GM21723 (cell line): ENCODE measurements around the gene COL18A1.

Source experiments
- ATAC-seq: cut with Tn5 transposase; IDR thresholded peaks from one replicate; pipeline ENCODE4 v1.9.1; 2021; ENCODE audit warnings: mild to moderate bottlenecking, moderate library complexity; ENCODE audit not compliant: unreplicated experiment

COL18A1 gene

DNA sequence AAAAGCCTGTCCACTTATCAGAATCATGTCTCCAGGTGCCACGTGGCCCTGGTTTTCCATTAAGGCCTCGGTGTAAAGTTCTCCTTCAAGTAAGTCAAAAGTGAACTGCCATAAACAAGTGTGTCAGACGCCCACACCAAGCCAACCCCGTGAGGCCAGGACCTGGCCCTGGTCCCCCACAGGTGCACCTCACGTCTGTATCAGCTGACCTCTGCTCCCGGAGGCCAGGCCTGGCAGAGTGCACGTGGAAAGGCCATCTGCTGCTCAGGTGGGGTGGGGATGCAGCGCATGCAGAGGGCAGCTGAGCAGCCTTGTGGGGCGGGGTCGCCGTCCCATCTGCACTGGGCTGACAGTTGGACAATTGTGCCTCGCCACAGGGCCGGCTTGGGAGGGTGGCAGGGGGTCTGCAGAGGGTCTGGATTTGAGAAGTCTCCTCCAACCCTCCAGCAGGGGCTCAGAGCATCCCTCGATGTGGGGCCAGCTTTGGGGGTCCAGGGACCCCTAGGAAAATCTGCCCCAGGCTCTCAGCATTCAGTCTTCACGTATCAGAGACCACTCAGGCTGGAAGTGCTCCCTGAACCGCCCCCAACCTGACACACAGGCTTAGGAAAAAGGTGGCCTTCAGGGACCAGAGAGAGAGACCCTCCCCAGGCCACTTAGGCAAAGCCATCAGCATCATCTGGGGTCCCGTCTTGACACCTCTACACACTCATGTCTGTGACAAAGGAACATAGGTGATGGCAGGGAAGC lies 134.3 kb downstream of the COL18A1 start:
- ATAC-seq = no peak

DNA sequence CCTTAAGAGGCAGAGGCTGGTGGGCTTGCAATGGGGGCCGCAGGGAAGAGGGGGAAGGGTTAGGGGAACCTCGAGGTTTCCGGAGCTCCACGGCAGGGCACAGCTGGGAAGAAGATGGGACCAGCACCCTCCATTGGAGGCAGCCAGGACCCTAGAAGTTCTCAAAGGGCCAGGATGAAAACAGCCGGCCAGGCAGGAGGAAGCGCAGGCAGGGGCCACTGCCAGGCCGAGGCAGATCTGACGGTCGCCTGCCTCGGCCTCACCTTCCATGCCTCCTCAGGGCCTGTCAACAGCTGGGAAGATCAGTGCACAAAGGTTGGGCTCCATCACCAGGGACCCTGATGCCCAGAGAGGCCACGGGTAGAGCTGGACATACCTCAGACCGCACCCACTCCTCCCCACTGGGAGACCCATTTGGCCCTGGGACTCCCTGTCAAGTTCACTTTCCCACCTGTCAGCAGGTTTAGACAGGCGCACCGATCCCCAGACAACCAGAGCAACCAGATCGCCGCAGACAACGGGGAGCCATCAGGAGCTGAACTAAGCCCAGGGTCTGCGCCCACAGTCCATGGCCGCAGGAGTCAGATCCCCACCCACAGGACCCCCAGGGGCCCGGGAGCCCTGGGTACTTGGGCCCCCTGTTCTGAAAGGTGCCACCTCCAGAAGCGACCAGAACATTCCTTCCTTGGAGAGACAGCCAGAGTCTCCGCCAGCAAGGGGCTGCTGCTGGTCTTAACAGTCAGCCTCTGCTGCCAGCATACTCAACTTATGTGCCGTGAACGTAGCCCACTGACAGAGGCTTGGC lies 135.0 kb downstream of the COL18A1 start:
- ATAC-seq = no peak

GRCh38 chr21:45540601-45540970 lies 135.6 kb downstream of the COL18A1 start:
- no peak for ATAC-seq

- ATAC-seq = peak; percentile 65
Observed at GRCh38 chr21:45541221-45542039, 136.5 kb downstream of the COL18A1 start.

DNA sequence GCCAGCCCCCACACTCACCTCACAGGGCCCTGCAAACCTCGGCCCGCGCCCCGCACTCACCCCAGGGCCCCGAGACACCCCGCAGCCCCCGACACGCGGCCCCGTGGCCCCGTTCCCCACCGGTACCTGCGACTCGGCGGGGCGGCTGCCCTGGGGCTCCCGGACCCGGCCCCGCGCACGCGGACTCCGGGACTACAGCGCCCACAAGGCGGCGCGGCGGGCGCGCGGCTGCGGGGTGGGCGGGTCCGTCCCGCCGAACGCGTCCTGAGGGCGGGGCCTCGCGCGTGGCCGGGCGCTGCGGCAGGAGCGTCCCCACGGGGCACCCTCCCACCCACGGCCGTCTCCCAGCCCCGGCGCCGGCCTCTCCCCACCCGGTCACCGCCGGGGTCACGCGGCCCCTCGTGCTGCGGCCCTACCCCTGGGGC lies 137.3 kb downstream of the COL18A1 start, which contains the start of gene SLC19A1:
Gene SLC19A1 (minus strand): TSS at position 199 of the 425 bp plus-strand sequence. CDS start 4,481 bp downstream, outside the sequence.
- ATAC-seq = peak; percentile 63

DNA sequence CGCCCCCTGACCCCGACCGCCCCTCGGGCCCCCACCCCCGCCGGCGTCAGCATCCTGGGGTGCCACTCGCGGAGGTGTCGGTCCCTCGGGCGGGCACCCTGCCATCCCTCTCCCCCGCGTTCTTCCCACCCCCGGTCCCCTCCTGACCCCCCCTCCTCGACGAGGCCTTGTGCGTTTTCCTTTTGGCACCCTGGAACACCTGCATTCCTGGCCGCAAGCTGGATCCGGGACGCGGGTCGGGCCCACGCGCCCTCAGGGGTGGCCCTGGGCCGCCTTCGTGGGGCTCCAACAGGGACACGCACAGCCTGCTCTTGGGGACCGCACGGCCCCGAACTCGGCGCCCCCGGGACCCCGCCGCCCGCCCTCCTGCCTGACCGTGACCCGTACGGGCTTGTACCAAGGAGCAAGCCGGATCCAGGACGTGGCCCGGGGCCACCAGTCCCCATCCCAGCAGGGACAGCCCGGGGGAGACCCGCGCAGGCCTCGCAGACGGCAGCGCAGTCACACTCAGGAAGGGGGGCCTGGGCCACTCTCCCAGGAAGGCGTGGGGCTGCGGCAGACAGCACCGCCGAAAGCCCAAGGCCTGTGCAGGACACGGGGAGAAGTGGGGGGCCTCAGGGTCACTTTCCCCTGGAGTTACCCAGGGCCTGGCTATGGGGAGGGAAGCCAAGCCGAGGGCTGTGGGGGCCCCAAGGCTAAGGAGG lies 137.9 kb downstream of the COL18A1 start:
- no peak for ATAC-seq

DNA sequence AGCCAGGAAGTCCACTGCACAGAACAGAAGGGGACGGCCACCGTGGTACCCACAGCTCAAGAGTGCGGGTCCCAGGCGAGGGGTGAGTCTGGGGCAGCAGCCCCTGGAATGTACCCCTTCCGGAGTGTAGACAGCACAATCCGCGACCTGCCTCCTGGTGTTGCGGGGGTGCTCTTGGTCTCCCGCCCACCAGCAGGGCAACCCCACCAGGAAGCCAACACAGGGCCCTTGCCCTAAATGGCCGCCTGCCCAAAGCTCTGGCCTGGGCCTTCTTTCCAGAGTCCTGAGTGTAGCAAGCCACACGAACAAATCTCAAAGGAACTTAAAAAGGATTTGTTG lies 138.4 kb downstream of the COL18A1 start:
- ATAC-seq = no peak

GRCh38 chr21:45543710-45544448 lies 138.9 kb downstream of the COL18A1 start:
- ATAC-seq = no peak

DNA sequence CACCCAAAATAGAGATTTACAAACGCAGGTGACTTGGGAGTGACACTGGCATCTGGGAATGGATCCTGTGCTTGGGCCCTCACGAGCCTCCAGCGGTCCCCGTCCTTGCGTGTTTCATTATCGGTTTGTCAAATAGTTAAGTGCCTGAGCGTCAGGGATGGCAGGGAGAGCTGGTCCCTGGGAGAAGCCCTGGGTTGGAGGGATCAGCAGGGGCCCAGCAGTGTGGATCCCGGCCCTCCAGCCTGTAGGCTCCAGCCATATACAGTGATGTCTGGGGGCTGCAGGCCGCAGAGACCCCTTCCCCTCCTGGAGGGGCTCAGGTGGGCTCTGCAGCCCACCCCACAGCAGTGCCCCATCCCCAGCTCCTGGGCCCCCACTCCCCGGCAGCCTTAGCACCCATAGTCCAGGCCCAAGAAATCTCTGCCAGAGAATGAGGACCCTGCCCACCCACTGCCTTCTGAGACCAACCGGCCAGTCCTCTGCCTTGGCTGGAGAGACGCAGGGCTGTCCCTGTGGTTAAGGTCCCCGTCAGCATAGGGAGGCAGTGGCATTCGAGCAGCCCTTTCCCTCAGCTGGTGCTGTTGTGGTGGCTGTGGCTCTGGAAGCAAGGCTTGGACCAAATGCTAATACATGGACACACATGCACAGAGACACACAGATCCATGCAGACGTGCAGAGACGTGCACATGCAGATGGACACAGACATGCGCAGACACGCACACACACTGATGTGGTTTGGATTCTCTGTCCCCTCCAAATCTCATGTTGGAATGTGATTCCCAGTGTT lies 139.7 kb downstream of the COL18A1 start:
- ATAC-seq = no peak

DNA sequence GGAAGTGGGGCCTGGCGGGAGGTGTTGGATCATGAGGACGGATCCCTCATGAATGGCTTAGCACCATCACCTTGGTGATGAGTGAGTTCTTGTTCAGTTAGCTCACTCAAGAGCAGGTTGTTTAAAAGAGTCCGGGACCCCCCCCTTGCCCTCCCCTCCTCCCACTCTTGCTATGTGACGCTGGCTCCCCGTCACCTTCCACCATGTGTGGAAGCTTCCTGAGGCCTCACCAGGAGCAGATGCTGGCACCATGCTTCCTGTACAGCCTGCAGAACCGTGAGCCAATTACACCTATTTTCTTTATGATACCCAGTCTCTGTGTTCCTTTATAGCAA lies 140.2 kb downstream of the COL18A1 start:
- ATAC-seq = no peak

DNA sequence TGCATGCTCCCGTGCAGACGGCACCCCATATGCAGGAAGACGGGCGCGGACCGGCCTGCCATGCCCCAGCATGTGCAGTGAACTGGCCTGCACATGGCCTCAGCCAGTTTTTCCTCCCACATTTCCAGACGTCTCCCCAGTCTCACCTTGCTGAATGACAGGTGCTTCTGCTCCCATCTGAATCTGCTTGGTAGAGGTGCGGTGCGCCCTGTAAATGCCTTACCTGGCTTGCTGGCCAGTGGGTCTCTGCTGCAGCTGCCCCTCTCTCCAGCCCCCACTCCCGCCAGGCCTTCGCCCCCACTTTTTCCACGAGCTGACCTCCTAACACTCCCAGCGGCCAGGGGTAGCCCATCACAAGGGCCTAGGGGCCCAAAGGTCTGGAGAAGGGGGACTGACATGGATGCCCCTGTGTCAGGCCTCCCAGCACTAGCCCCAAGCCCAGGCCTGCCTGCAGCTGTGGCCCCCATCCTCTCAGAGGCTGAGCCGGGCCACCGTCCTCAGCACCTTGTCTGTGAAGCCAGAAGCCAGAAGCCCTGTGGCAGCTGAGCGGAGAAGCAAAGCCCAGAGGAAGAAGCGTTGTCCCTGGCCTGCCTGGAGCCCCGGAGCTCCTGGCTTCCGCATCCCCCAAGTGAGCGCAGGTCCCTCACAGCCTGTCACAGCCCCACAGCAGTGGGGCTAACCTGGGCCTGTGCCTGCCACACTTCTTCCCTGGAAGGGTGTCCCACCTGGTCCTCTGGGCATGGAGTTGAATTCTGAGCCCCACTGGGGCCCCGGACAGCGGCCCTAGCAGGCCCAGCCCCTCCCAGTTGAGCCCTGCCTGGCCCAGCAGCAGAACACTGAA lies 140.9 kb downstream of the COL18A1 start:
- ATAC-seq = no peak

DNA sequence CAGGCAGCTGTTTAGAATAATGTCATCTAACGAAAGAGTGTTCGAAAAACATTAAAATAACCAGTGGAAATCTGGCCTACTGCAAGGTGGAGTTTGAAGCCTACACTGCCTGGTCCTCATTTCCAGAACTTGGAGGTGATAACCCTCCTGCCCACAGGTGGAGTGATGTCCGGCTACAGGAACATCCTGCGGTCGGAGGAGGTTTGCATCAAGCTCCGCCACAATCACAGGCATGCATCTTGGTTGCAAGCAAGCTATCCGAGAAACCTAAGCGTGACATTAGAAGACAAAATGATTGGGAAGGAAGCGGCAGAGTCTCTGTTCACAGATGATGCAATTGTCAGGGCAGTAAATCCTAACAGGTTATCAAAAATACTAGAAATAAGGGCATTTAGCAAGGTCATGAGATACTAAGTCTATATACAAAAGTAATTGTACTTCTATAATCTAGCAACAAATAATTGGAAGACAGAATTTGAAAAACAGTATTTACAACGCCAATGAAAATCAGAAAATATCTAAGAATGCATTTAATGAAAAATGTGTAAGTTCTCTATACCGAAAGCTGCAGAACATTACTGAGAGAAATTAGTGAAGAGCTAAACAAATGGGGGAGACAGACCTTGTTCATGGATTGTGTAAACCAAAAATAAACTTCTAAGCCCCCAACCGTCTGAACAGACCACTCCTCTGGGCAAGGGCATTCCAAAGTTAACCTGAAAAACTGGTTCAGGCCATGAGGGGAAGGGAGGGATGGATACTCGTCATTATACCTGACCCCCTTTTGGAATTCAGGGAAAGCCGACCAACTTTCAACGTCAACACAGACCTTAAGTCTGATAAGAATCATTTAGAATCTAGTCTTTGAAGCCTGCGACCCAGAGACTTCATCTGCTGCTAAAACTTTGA lies 141.9 kb downstream of the COL18A1 start:
- ATAC-seq = no peak

DNA sequence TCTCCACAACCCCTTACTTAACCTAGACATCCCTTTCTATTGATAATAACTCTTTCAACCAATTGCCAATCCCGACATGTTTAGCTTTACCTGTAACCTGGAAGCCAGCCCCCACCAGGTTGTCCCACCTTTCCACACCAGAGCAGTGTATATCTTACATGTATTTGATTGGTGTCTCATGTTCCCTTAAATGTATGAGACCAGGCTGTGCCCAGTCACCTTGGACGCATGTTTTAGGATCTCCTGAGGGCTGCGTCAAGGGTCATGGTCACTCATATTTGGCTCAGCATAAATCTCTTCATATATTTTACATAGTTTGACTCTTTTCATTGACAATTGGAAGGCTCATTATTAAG lies 142.6 kb downstream of the COL18A1 start:
- ATAC-seq = no peak

DNA sequence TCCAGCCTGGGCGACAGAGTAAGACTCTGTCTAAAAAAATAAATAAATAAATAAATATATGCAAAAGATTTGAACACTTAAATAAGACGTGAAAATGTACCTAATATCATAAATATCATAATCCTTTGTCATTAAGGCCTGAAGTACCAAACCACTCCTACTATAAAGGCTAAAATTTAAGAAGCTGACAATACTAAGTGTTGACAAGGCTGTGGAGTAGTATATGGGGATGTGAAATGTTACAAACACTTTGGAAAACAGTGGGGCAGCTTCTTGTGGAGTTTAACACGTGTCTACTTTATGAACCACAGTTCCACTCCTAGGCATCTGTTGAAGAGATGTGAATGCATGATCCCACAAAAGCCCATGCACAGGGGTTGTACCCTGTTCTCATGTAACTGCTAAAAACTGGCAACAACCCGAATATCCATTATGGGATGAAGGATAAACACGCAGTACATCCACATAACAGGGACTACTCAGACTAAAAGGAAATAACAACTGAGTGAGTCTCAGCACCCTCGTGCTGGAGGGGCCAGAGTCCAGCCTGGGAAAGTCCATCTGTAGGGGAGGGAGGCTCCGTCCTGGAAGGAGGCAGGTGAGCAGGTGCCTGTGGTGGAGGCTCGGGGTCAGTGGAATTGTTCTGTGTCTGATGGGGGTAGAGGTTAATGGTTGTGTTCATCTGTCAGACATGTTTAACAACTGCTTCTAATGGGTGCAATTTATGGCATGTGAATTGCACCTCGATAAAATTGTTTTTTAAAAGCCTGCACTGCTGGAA lies 143.9 kb downstream of the COL18A1 start:
- no peak for ATAC-seq

DNA sequence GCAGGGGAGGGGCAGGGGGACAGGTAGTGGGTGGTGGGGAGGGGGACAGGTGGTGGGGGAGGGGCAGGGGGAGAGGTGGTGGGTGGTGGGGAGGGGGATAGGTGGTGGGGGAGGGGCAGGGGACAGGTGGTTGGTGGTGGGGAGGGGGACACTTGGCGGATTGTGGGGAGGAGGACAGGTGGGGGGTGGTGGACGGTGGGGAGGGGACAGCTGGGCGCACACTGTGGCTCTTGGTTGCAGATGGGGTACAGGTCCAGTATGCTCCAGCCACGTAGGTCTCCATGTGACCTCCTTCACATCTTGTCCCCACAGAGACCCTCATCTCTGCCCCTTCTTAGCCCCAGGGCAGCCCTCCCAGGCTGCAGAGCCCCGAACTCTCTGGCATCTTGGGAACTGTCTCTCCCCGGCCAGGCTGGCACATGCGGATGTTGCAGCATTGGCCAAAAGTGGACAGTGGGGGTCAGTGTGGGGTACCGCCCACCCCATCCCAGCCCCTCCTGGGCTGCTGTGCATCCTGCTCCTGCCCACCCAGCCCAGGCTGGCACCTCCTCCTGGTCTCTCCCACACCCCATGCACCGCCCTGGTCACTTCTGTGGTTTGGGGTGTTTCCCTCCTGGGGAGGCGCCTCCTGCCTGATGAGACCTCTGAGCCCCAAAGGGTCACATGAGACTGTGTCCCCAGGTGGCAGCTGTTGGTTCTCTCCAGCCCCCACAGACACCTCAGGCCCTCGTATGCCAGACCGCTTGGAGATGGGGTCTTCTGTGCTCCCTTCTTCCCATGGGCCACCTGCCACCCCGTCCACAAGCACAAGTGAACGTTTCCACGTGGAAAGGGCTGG lies 144.9 kb downstream of the COL18A1 start:
- no peak for ATAC-seq
